ENCODE data around the gene KCNF1.
A peak's percentile ranks its signal among the peaks of the same experiment; 100 is the strongest.

KCNF1 gene

GRCh38 chr2:10935366-10935918 is 23.7 kb downstream of the KCNF1 start:
- Histone ChIP-seq H3K36me3 (ENCODE audit: insufficient read depth, low read length) (no peaks in the 10 kb centered on the region), H3K9ac (ENCODE audit: low read depth, low read length) (no peak overlapping the region), H3K27me3 (ENCODE audit: insufficient read depth, low read length) (no peaks in the 10 kb centered on the region), H3K9me3 (ENCODE audit: insufficient read depth, low read depth, low read length) (peaks cover 13% of the 10 kb centered on the region), H3K27ac (ENCODE audit: low read depth, low read length) (0 out of 2 replicates have a peak overlapping the region, but pooled peaks have one; percentile 1), H3K4me1 (ENCODE audit: insufficient read depth, low read length) (peaks cover 19% of the 10 kb centered on the region), H3K4me3 (ENCODE audit: low read length) (no peak overlapping the region)
- WGBS: 67% methylated on average over 17 of the region's 18 CpGs

GRCh38 chr2:10935953-10936942 is 24.5 kb downstream of the KCNF1 start:
- H3K9ac ChIP-seq (ENCODE audit: low read depth, low read length): peak overlapping the region; percentile 11; the same call in 1 of the 2 replicates
- H3K4me3 ChIP-seq (ENCODE audit: low read length): no peak overlapping the region; the same call in 1 of the 2 replicates
- peaks cover 13% of the 10 kb centered on the region for H3K9me3 ChIP-seq (ENCODE audit: insufficient read depth, low read depth, low read length)
- 52% methylated on average over 16 of the region's 17 CpGs for WGBS
- no peaks in the 10 kb centered on the region for H3K27me3 ChIP-seq (ENCODE audit: insufficient read depth, low read length)
- peak overlapping the region; percentile 69 for H3K27ac ChIP-seq (ENCODE audit: low read depth, low read length)
- H3K4me1 ChIP-seq (ENCODE audit: insufficient read depth, low read length): peaks cover 18% of the 10 kb centered on the region
- no peaks in the 10 kb centered on the region for H3K36me3 ChIP-seq (ENCODE audit: insufficient read depth, low read length)

- Histone ChIP-seq H3K9me3 (ENCODE audit: insufficient read depth, low read depth, low read length) (peaks cover 13% of the 10 kb centered on the region), H3K36me3 (ENCODE audit: insufficient read depth, low read length) (no peaks in the 10 kb centered on the region), H3K9ac (ENCODE audit: low read depth, low read length) (no peak overlapping the region), H3K27me3 (ENCODE audit: insufficient read depth, low read length) (no peaks in the 10 kb centered on the region), H3K27ac (ENCODE audit: low read depth, low read length) (no peak overlapping the region), H3K4me3 (ENCODE audit: low read length) (no peak overlapping the region), H3K4me1 (ENCODE audit: insufficient read depth, low read length) (peaks cover 18% of the 10 kb centered on the region)
- WGBS: 93% methylated on average over 3 of the region's 3 CpGs
Measured at GRCh38 chr2:10939058-10939457, 27.3 kb downstream of the KCNF1 start.

- 93% methylated on average over 2 of the region's 2 CpGs for WGBS
- no peaks in the 10 kb centered on the region for H3K36me3 ChIP-seq (ENCODE audit: insufficient read depth, low read length)
Measured at GRCh38 chr2:10940596-10940995, 28.9 kb downstream of the KCNF1 start.

GRCh38 chr2:10941383-10941782 is 29.6 kb downstream of the KCNF1 start:
- 92% methylated on average over 3 of the region's 3 CpGs for whole genome bisulfite sequencing
- Histone ChIP-seq H3K27ac (ENCODE audit: low read depth, low read length) (no peak overlapping the region), H3K4me1 (ENCODE audit: insufficient read depth, low read length) (peaks cover 4% of the 10 kb centered on the region), H3K36me3 (ENCODE audit: insufficient read depth, low read length) (no peaks in the 10 kb centered on the region), H3K4me3 (ENCODE audit: low read length) (no peak overlapping the region), H3K9ac (ENCODE audit: low read depth, low read length) (no peak overlapping the region), H3K27me3 (ENCODE audit: insufficient read depth, low read length) (no peaks in the 10 kb centered on the region), H3K9me3 (ENCODE audit: insufficient read depth, low read depth, low read length) (peaks cover 13% of the 10 kb centered on the region)

More at GRCh38 chr2:10940596-10940995, 28.9 kb downstream of the KCNF1 start:
- H3K27ac ChIP-seq (ENCODE audit: low read depth, low read length): no peak overlapping the region
- no peak overlapping the region for H3K9ac ChIP-seq (ENCODE audit: low read depth, low read length)
- H3K4me3 ChIP-seq (ENCODE audit: low read length): no peak overlapping the region
- no peaks in the 10 kb centered on the region for H3K27me3 ChIP-seq (ENCODE audit: insufficient read depth, low read length)
- H3K9me3 ChIP-seq (ENCODE audit: insufficient read depth, low read depth, low read length): peaks cover 13% of the 10 kb centered on the region
- H3K4me1 ChIP-seq (ENCODE audit: insufficient read depth, low read length): peaks cover 11% of the 10 kb centered on the region

GRCh38 chr2:10944799-10945198 is 33.1 kb downstream of the KCNF1 start:
- Histone ChIP-seq H3K36me3 (ENCODE audit: insufficient read depth, low read length) (no peaks in the 10 kb centered on the region), H3K4me1 (ENCODE audit: insufficient read depth, low read length) (no peaks in the 10 kb centered on the region), H3K4me3 (ENCODE audit: low read length) (no peak overlapping the region), H3K9me3 (ENCODE audit: insufficient read depth, low read depth, low read length) (peaks cover 1% of the 10 kb centered on the region), H3K27ac (ENCODE audit: low read depth, low read length) (no peak overlapping the region), H3K27me3 (ENCODE audit: insufficient read depth, low read length) (no peaks in the 10 kb centered on the region), H3K9ac (ENCODE audit: low read depth, low read length) (no peak overlapping the region)
- WGBS: 95% methylated on average over 5 of the region's 5 CpGs

GRCh38 chr2:10946394-10946793 is 34.7 kb downstream of the KCNF1 start:
- H3K9ac ChIP-seq (ENCODE audit: low read depth, low read length): no peak overlapping the region
- no peaks in the 10 kb centered on the region for H3K36me3 ChIP-seq (ENCODE audit: insufficient read depth, low read length)
- no peaks in the 10 kb centered on the region for H3K27me3 ChIP-seq (ENCODE audit: insufficient read depth, low read length)
- WGBS: 94% methylated on average over 6 of the region's 6 CpGs
- no peak overlapping the region for H3K4me3 ChIP-seq (ENCODE audit: low read length)
- no peaks in the 10 kb centered on the region for H3K9me3 ChIP-seq (ENCODE audit: insufficient read depth, low read depth, low read length)
- no peak overlapping the region for H3K27ac ChIP-seq (ENCODE audit: low read depth, low read length)
- no peaks in the 10 kb centered on the region for H3K4me1 ChIP-seq (ENCODE audit: insufficient read depth, low read length)

GRCh38 chr2:10947005-10947440 is 35.3 kb downstream of the KCNF1 start:
- Histone ChIP-seq H3K27me3 (ENCODE audit: insufficient read depth, low read length) (no peaks in the 10 kb centered on the region), H3K9me3 (ENCODE audit: insufficient read depth, low read depth, low read length) (no peaks in the 10 kb centered on the region), H3K36me3 (ENCODE audit: insufficient read depth, low read length) (no peaks in the 10 kb centered on the region), H3K27ac (ENCODE audit: low read depth, low read length) (no peak overlapping the region), H3K4me3 (ENCODE audit: low read length) (no peak overlapping the region), H3K9ac (ENCODE audit: low read depth, low read length) (no peak overlapping the region), H3K4me1 (ENCODE audit: insufficient read depth, low read length) (no peaks in the 10 kb centered on the region)
- 94% methylated on average over 9 of the region's 10 CpGs for WGBS

- Histone ChIP-seq H3K27ac (ENCODE audit: low read depth, low read length) (no peak overlapping the region), H3K4me3 (ENCODE audit: low read length) (no peak overlapping the region), H3K9ac (ENCODE audit: low read depth, low read length) (no peak overlapping the region), H3K9me3 (ENCODE audit: insufficient read depth, low read depth, low read length) (no peaks in the 10 kb centered on the region), H3K36me3 (ENCODE audit: insufficient read depth, low read length) (no peaks in the 10 kb centered on the region), H3K27me3 (ENCODE audit: insufficient read depth, low read length) (no peaks in the 10 kb centered on the region), H3K4me1 (ENCODE audit: insufficient read depth, low read length) (no peaks in the 10 kb centered on the region)
- 89% methylated on average over 11 of the region's 11 CpGs for WGBS
Measured at GRCh38 chr2:10947446-10948187, 35.9 kb downstream of the KCNF1 start.

- Histone ChIP-seq H3K4me1 (ENCODE audit: insufficient read depth, low read length) (no peaks in the 10 kb centered on the region), H3K27ac (ENCODE audit: low read depth, low read length) (no peak overlapping the region), H3K4me3 (ENCODE audit: low read length) (no peak overlapping the region), H3K27me3 (ENCODE audit: insufficient read depth, low read length) (no peaks in the 10 kb centered on the region), H3K36me3 (ENCODE audit: insufficient read depth, low read length) (no peaks in the 10 kb centered on the region), H3K9me3 (ENCODE audit: insufficient read depth, low read depth, low read length) (no peaks in the 10 kb centered on the region), H3K9ac (ENCODE audit: low read depth, low read length) (no peak overlapping the region)
- 89% methylated on average over 7 of the region's 7 CpGs for WGBS
Measured at GRCh38 chr2:10948188-10948564, 36.4 kb downstream of the KCNF1 start.
